H1 (cell line): ENCODE results near the gene ZNF281. TPM values are rescaled to one million over a fixed set of nuclear protein-coding genes. Genes with fewer than 3 reads are reported as not detected.

Source experiments
- CTCF ChIA-PET: fragments of 300-600 bp; sonication (Branson Sonifier 250); formaldehyde crosslinking; loops from one replicate; lab custom pipeline; 2021; ENCODE audit not compliant: partially characterized antibody; lab: Charles Lee
- POLR2A ChIA-PET: fragments of 300-600 bp; sonication (Branson Sonifier 250); formaldehyde crosslinking; loops from one replicate; lab custom pipeline; 2021; ENCODE audit warnings: inconsistent platforms; ENCODE audit not compliant: partially characterized antibody; lab: Charles Lee
- DNase-seq, 2 experiments: peaks; one replicate each; pipeline versions ENCODE4 v3.0.0 to v3.0.0-alpha.2; 2010 to 2022; ENCODE audit warnings: low spot score in 2 of 2, low read depth in 1 of 2, mixed read lengths in 1 of 2
- FAIRE-seq: peaks from 2 replicates; lab custom pipeline; 2011; peaks lifted over from hg19 to GRCh38; lab: Jason Lieb, UNC
- H2AFZ ChIP-seq: 2 replicates; pipeline ENCODE4 v1.8.1; 2012; ENCODE audit warnings: low read length, inconsistent platforms
- H2AK5ac ChIP-seq: 2 replicates; pipeline ENCODE4 v1.6.1; 2013; ENCODE audit warnings: low read depth, low read length
- H2BK120ac ChIP-seq: replicated peaks from 2 replicates; pipeline ENCODE3; 2013; ENCODE audit warnings: low read depth, low read length, inconsistent platforms
- H2BK12ac ChIP-seq: 2 replicates; pipeline ENCODE4 v1.6.1; 2013; ENCODE audit warnings: low read depth, low read length
- H2BK15ac ChIP-seq: 2 replicates; pipeline ENCODE4 v1.6.1; 2013; ENCODE audit warnings: low read length
- H2BK20ac ChIP-seq: 2 replicates; pipeline ENCODE4 v1.6.1; 2013; ENCODE audit warnings: low read length
- H2BK5ac ChIP-seq: 2 replicates; pipeline ENCODE4 v1.6.1; 2013; ENCODE audit warnings: low read depth, low read length
- H3K14ac ChIP-seq: 2 replicates; pipeline ENCODE4 v1.6.1; 2013; ENCODE audit warnings: inconsistent platforms; ENCODE audit not compliant: insufficient read length
- H3K18ac ChIP-seq: 2 replicates; pipeline ENCODE4 v1.6.1; 2013; ENCODE audit warnings: low read length; ENCODE audit errors: extremely low read depth
- H3K23ac ChIP-seq: 2 replicates; pipeline ENCODE4 v1.6.1; 2013; ENCODE audit warnings: inconsistent platforms; ENCODE audit not compliant: insufficient read length
- H3K23me2 ChIP-seq: 2 replicates; pipeline ENCODE4 v1.6.1; 2013; ENCODE audit warnings: low read depth, low read length
- H3K27ac ChIP-seq: 2 replicates; pipeline ENCODE4 v1.6.1; 2011; ENCODE audit warnings: low read depth, low read length, inconsistent platforms
- H3K27me3 ChIP-seq, 4 experiments: replicated peaks in 1 of 4; 1 replicate in 1 of 4; 2 replicates in 3 of 4; pipeline versions ENCODE4 v1.6.1 to v1.8.1; 2011 to 2013; ENCODE audit warnings: low read length in 3 of 4, mild to moderate bottlenecking in 3 of 4, inconsistent platforms in 2 of 4, mixed read lengths in 2 of 4, moderate library complexity in 1 of 4; ENCODE audit not compliant: control insufficient read depth in 3 of 4, insufficient read depth in 3 of 4; ENCODE audit errors: extremely low read depth in 1 of 4
- H3K36me3 ChIP-seq, 4 experiments: 2 replicates each; pipeline versions ENCODE4 v1.6.1 to v1.8.1; 2011 to 2013; ENCODE audit warnings: mild to moderate bottlenecking in 4 of 4, low read length in 3 of 4, moderate library complexity in 2 of 4, control low read depth in 1 of 4, inconsistent platforms in 1 of 4; ENCODE audit not compliant: insufficient read depth in 4 of 4, control insufficient read depth in 2 of 4
- H3K4ac ChIP-seq: replicated peaks from 2 replicates; pipeline ENCODE3; 2013; ENCODE audit warnings: low read length, low read depth, mixed read lengths, inconsistent platforms; ENCODE audit not compliant: insufficient read length
- H3K4me1 ChIP-seq, 4 experiments: replicated peaks in 1 of 4; 1 replicate in 1 of 4; 2 replicates in 3 of 4; pipeline versions ENCODE4 v1.6.1 to v1.8.1; 2011 to 2013; ENCODE audit warnings: low read length in 3 of 4, inconsistent platforms in 2 of 4, mixed read lengths in 1 of 4; ENCODE audit not compliant: insufficient read depth in 4 of 4, control insufficient read depth in 3 of 4
- H3K4me2 ChIP-seq, 2 experiments: 2 replicates each; pipeline versions ENCODE4 v1.6.1 to v1.8.1; 2011 to 2013; ENCODE audit warnings: low read depth in 2 of 2, low read length in 2 of 2, control low read depth in 1 of 2, inconsistent platforms in 1 of 2, mild to moderate bottlenecking in 1 of 2; ENCODE audit not compliant: insufficient read depth in 1 of 2
- H3K4me3 ChIP-seq, 4 experiments: fragments of 200-600, 300-600 bp in 1 of 4; sonication (generic), shearing (Covaris generic), sonication (Bioruptor Twin) in 1 of 4; 2 replicates each; pipeline versions ENCODE4 v1.5.1 to v1.8.1; 2011 to 2016; ENCODE audit warnings: low read length in 4 of 4, low read depth in 3 of 4, control low read depth in 2 of 4, inconsistent platforms in 2 of 4, mild to moderate bottlenecking in 2 of 4, mixed read lengths in 1 of 4, moderate library complexity in 1 of 4; ENCODE audit not compliant: insufficient read depth in 2 of 4; ENCODE audit errors: extremely low read depth in 1 of 4
- H3K56ac ChIP-seq: replicated peaks from 2 replicates; pipeline ENCODE3; 2013; ENCODE audit warnings: low read depth, mild to moderate bottlenecking, mixed read lengths, low read length, inconsistent platforms; ENCODE audit not compliant: insufficient read length
- H3K79me1 ChIP-seq: 2 replicates; pipeline ENCODE4 v1.6.1; 2013; ENCODE audit warnings: low read depth, low read length, control low read depth
- H3K79me2 ChIP-seq, 2 experiments: 2 replicates each; pipeline versions ENCODE4 v1.6.1 to v1.8.1; 2012 to 2013; ENCODE audit warnings: low read length in 2 of 2, mild to moderate bottlenecking in 2 of 2, inconsistent platforms in 1 of 2; ENCODE audit not compliant: insufficient read depth in 2 of 2, control insufficient read depth in 1 of 2
- H3K9ac ChIP-seq, 4 experiments: replicated peaks in 1 of 4; 1 replicate in 1 of 4; 2 replicates in 3 of 4; pipeline versions ENCODE4 v1.6.1 to v1.8.1; 2011 to 2013; ENCODE audit warnings: low read depth in 3 of 4, low read length in 3 of 4, control low read depth in 2 of 4, mild to moderate bottlenecking in 2 of 4, moderate library complexity in 2 of 4, inconsistent platforms in 1 of 4; ENCODE audit errors: extremely low read depth in 1 of 4
- H3K9me3 ChIP-seq, 2 experiments: 2 replicates each; pipeline versions ENCODE4 v1.6.1 to v1.8.1; 2012 to 2013; ENCODE audit warnings: mild to moderate bottlenecking in 2 of 2, moderate library complexity in 2 of 2, control low read depth in 1 of 2, inconsistent platforms in 1 of 2, low read depth in 1 of 2, low read length in 1 of 2, mixed read lengths in 1 of 2; ENCODE audit not compliant: insufficient read depth in 2 of 2
- H4K20me1 ChIP-seq, 2 experiments: replicated peaks in 1 of 2; 2 replicates each; pipeline versions ENCODE3 to v1.8.1; 2011 to 2013; ENCODE audit warnings: inconsistent platforms in 2 of 2, low read length in 2 of 2, mild to moderate bottlenecking in 1 of 2; ENCODE audit not compliant: insufficient read depth in 2 of 2, control insufficient read depth in 1 of 2
- H4K5ac ChIP-seq: 2 replicates; pipeline ENCODE4 v1.6.1; 2013; ENCODE audit warnings: low read length, low read depth, mixed read lengths, inconsistent platforms; ENCODE audit not compliant: insufficient read length
- H4K8ac ChIP-seq: 2 replicates; pipeline ENCODE4 v1.8.0; 2013; ENCODE audit warnings: mild to moderate bottlenecking, moderate library complexity, low read length, inconsistent platforms; ENCODE audit not compliant: insufficient read depth; ENCODE audit errors: extremely low read depth
- H4K91ac ChIP-seq: replicated peaks from 2 replicates; pipeline ENCODE3; 2013; ENCODE audit warnings: low read length, mixed read lengths, inconsistent platforms; ENCODE audit not compliant: insufficient read length
- BCL11A ChIP-seq, 2 experiments: IDR thresholded peaks; one replicate each; pipeline ENCODE4 v1.6.1; 2011; ENCODE audit warnings: low read depth in 2 of 2, low read length in 2 of 2, mild to moderate bottlenecking in 2 of 2
- BRCA1 ChIP-seq: IDR thresholded peaks from 2 replicates; pipeline ENCODE4 v1.6.1; 2012; ENCODE audit warnings: low read depth, low read length, improper control_type of control experiment
- CBX5 ChIP-seq: fragments of 300-800, 300-1000 bp; sonication (generic); IDR thresholded peaks from 2 replicates; pipeline ENCODE4 v1.7.1; 2016; ENCODE audit warnings: antibody characterized with exemption, low read length, low read depth
- CEBPB ChIP-seq: IDR thresholded peaks from 2 replicates; pipeline ENCODE4 v1.6.1; 2012; ENCODE audit warnings: low read depth, low read length
- CHD1 ChIP-seq: IDR thresholded peaks from 2 replicates; pipeline ENCODE4 v1.6.1; 2012; ENCODE audit warnings: low read depth, low read length, improper control_type of control experiment
- JUN ChIP-seq: IDR thresholded peaks from 2 replicates; pipeline ENCODE4 v1.6.1; 2011; ENCODE audit warnings: low read depth, mild to moderate bottlenecking, improper control_type of control experiment, low read length
- POLR2AphosphoS5 ChIP-seq: IDR thresholded peaks from 2 replicates; pipeline ENCODE4 v1.6.1; 2011; ENCODE audit warnings: low read depth, low read length
- POU5F1 ChIP-seq: IDR thresholded peaks from 2 replicates; pipeline ENCODE4 v1.6.1; 2011; ENCODE audit warnings: low read depth, mild to moderate bottlenecking, low read length, moderate library complexity
- RAD21 ChIP-seq, 2 experiments: IDR thresholded peaks in 1 of 2; conservative IDR thresholded peaks in 1 of 2; 2 replicates each; pipeline ENCODE4 v1.6.1; 2011; ENCODE audit warnings: low read depth in 2 of 2, low read length in 2 of 2, improper control_type of control experiment in 1 of 2, inconsistent platforms in 1 of 2, mild to moderate bottlenecking in 1 of 2, moderate library complexity in 1 of 2
- SIN3A ChIP-seq, 2 experiments: IDR thresholded peaks in 1 of 2; conservative IDR thresholded peaks in 1 of 2; 2 replicates each; pipeline ENCODE4 v1.6.1; 2011 to 2012; ENCODE audit warnings: low read length in 2 of 2, improper control_type of control experiment in 1 of 2, low read depth in 1 of 2, mild to moderate bottlenecking in 1 of 2
- SIX5 ChIP-seq: IDR thresholded peaks from 2 replicates; pipeline ENCODE4 v1.6.1; 2011; ENCODE audit warnings: mild to moderate bottlenecking, low read depth, low read length
- SRF ChIP-seq: IDR thresholded peaks from 2 replicates; pipeline ENCODE4 v1.6.1; 2011; ENCODE audit warnings: mild to moderate bottlenecking, low read depth, low read length, moderate library complexity
- TCF12 ChIP-seq: IDR thresholded peaks from 2 replicates; pipeline ENCODE4 v1.6.1; 2011; ENCODE audit warnings: low read depth, mild to moderate bottlenecking, low read length
- TEAD4 ChIP-seq: IDR thresholded peaks from 2 replicates; pipeline ENCODE4 v1.6.1; 2012; ENCODE audit warnings: low read depth, low read length, inconsistent platforms, mixed read lengths
- YY1 ChIP-seq: IDR thresholded peaks from 2 replicates; pipeline ENCODE4 v1.6.1; 2011; ENCODE audit warnings: low read depth, mild to moderate bottlenecking, low read length
- WGBS, 2 experiments: shearing (Covaris generic) in 1 of 2; methylation state at CpG; one replicate each; pipeline versions ENCODE4 v1.1.6 to v1.1.7; 2013 to 2015; ENCODE audit warnings: low lambda C conversion rate in 2 of 2, mixed read lengths in 2 of 2, inconsistent platforms in 1 of 2, low coverage in 1 of 2, missing lambda C conversion rate in 1 of 2; ENCODE audit not compliant: insufficient replicate concordance in 2 of 2, insufficient coverage in 1 of 2, insufficient read length in 1 of 2; ENCODE audit errors: extremely low coverage in 1 of 2, missing lambda C conversion rate in 1 of 2; 5-methylcytosine and 5-hydroxymethylcytosine counted together
- polyA plus RNA-seq, 7 experiments: library from polyadenylated mRNA; depleted of rRNA in 3 of 7; stranded (reverse) in 5 of 7; unstranded in 2 of 7; fragments of >200 nt in 5 of 7; fragments of 200-250 nt in 2 of 7; gene quantifications; 1 replicate in 5 of 7; 2 replicates in 1 of 7; 4 replicates in 1 of 7; pipeline versions ENCODE4 v1.2.1 to v1.2.3, GENCODE V29; 2011 to 2013; ENCODE audit warnings: missing spikeins in 2 of 7, mixed read lengths in 2 of 7
- total RNA-seq: library from RNA; stranded (reverse); fragmentation: NEBNext Ultra II Directional; extraction: Animal tissue kit (Norgen Biotek cat#: 25700); gene quantifications from 2 replicates; pipeline ENCODE4 v1.2.1, GENCODE V29; 2021
- TF ChIP-seq, protein P1 (sequence below): IDR thresholded peaks from 2 replicates; pipeline ENCODE4 v1.6.1; 2012; ENCODE audit warnings: inconsistent platforms

ZNF281 gene
- total and polyA plus RNA-seq, 2 of the 8 experiments (the other 6 are each of a cell fraction or from before 2014, with no cell fraction given): 19.5 to 61.4 TPM

- H2BK5ac ChIP-seq: no peak overlapping the region
- no peak overlapping the region for H2BK12ac ChIP-seq
- no peak overlapping the region for H2AK5ac ChIP-seq
- no peak overlapping the region for H3K23ac ChIP-seq
- H2AFZ ChIP-seq: no peak overlapping the region
- no peak overlapping the region for H3K4me2 ChIP-seq
- H3K9me3 ChIP-seq: no peaks in the 10 kb centered on the region
- no peaks in the 10 kb centered on the region for H3K27me3 ChIP-seq
- no peak for FAIRE-seq
- POLR2A ChIA-PET: interaction anchor here (0.8 to 1.1 kb wide), 3 partner anchors 10 to 32 kb away, joined by 3 to 5 read pairs (median 4); no protein-coding TSS in a partner anchor
- no peak overlapping the region for H3K4me3 ChIP-seq
- H3K79me2 ChIP-seq: no peaks in the 10 kb centered on the region
- no peak overlapping the region for H3K4ac ChIP-seq
- H3K4me1 ChIP-seq: peaks cover 2 to 15% (median 7%) of the 10 kb centered on the region in 4 experiments; a peak in 5 of 7 replicates
- H4K8ac ChIP-seq: no peak overlapping the region
- H3K14ac ChIP-seq: no peak overlapping the region
- no peak overlapping the region for H3K9ac ChIP-seq
- H4K5ac ChIP-seq: no peak overlapping the region
- no peak overlapping the region for H2BK120ac ChIP-seq
- CTCF ChIA-PET: interaction anchor here (0.8 kb wide), 1 partner anchor 60 kb away, joined by 3 read pairs; no protein-coding TSS in a partner anchor
- H3K23me2 ChIP-seq: no peaks in the 10 kb centered on the region
- no peak overlapping the region for H4K91ac ChIP-seq
- no peak overlapping the region for H2BK20ac ChIP-seq
- H2BK15ac ChIP-seq: no peak overlapping the region
- H3K27ac ChIP-seq: no peak overlapping the region
- WGBS, 2 experiments: 83% methylated on average over 1 of the region's 1 CpG; no CpG with 5 or more reads in 1 of the 2 experiments
- H3K36me3 ChIP-seq: no peaks in the 10 kb centered on the region
- H3K56ac ChIP-seq: no peak overlapping the region
- no peak overlapping the region for H3K18ac ChIP-seq
- no peaks in the 10 kb centered on the region for H4K20me1 ChIP-seq
- DNase-seq: no peak
- H3K79me1 ChIP-seq: no peaks in the 10 kb centered on the region
- TF ChIP-seq SRF (no peak), CBX5 (no peak), CHD1 (no peak), BCL11A (IDR thresholded peaks at IDR 0.05; ENCODE audit: low read depth in 2 of 2, low read length in 2 of 2) (no peak), TEAD4 (no peak), YY1 (no peak), JUN (no peak), POLR2AphosphoS5 (no peak), RAD21 (IDR thresholded peaks at IDR 0.05 in 1 of 2, conservative IDR thresholded peaks at IDR 0.05 in 1 of 2; ENCODE audit: low read depth in 2 of 2, low read length in 2 of 2) (no peak), POU5F1 (no peak), TCF12 (no peak), BRCA1 (no peak), SIN3A (conservative IDR thresholded peaks at IDR 0.05 in 1 of 2, IDR thresholded peaks at IDR 0.05 in 1 of 2; ENCODE audit: low read depth in 1 of 2, low read length in 2 of 2) (no peak), SIX5 (no peak), CEBPB (no peak)
- TF ChIP-seq, protein P1, sequence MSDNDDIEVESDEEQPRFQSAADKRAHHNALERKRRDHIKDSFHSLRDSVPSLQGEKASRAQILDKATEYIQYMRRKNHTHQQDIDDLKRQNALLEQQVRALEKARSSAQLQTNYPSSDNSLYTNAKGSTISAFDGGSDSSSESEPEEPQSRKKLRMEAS: no peak
Measured at GRCh38 chr1:200379432-200379757, 30.4 kb downstream of the ZNF281 start.
